Erythroblast (primary cell): ENCODE results near the gene RMND1.

Experiments used
- GATA1 ChIP-seq: IDR thresholded peaks from 2 replicates; pipeline ENCODE4 v1.6.1; 2011; ENCODE audit warnings: low read depth, mild to moderate bottlenecking, control low read depth, low read length, moderate library complexity
- POLR2A ChIP-seq: IDR thresholded peaks from 2 replicates; pipeline ENCODE4 v1.6.1; 2011; ENCODE audit warnings: mild to moderate bottlenecking, low read length

DNA sequence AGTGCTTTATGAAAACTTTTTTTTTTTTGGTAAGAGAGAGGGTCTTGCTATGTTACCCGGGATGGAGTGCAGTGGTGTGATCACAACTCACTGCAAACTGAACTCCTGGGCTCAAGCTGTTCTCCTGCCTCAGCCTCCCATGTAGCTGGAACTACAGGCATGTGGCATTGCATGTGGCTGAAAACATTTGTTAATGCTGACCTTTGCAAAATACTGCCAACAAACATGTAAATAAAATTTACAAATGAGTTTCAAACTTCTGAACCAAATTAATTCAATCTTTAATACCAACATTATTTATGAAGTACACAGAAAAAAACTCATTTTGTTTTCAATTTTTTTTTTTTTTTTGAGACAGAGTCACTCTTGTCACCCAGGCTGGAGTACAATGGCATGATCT lies 34.4 kb downstream of the RMND1 start:
- TF ChIP-seq POLR2A = no peak
- no peak for TF ChIP-seq GATA1
